Measurements from ENCODE around the gene LY6G5B. TPM values are rescaled to one million over a fixed set of nuclear protein-coding genes. Genes with fewer than 3 reads are reported as not detected.

Gene LY6G5B
- total and polyA plus RNA-seq, 2 donors from 2014 or later = 2.5 to 15.1 TPM

DNA sequence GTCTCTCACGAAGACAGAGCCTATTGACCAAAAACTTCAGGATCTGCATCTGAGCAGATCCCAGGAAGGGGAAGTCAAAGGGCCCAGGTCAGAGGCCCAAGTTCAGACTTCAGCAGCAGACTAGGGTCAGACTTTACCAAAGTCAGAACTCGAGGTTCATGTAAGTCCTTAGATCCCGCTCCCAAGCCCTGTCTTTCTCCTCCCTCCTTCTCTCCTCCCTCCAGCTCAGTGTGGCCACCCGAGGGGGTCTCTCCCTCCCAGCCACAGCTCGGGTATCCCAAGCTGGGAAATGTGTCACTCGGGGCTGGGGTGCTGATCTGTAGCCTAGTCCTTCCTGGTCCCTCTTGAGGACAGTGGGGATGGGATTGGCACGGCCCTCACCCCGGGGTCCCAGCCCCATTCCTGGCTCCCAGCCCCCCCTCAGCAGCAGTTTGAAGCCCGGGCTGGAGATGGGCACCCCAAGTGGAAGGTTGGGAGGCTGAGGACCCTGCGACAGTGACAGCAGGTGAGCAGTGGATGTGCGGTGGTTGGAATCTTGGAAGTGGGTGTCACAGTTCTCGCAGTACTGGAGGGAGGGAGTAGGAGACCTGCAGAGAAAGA, 7.6 kb upstream of the LY6G5B start:
- TF ChIP-seq, protein P1, sequence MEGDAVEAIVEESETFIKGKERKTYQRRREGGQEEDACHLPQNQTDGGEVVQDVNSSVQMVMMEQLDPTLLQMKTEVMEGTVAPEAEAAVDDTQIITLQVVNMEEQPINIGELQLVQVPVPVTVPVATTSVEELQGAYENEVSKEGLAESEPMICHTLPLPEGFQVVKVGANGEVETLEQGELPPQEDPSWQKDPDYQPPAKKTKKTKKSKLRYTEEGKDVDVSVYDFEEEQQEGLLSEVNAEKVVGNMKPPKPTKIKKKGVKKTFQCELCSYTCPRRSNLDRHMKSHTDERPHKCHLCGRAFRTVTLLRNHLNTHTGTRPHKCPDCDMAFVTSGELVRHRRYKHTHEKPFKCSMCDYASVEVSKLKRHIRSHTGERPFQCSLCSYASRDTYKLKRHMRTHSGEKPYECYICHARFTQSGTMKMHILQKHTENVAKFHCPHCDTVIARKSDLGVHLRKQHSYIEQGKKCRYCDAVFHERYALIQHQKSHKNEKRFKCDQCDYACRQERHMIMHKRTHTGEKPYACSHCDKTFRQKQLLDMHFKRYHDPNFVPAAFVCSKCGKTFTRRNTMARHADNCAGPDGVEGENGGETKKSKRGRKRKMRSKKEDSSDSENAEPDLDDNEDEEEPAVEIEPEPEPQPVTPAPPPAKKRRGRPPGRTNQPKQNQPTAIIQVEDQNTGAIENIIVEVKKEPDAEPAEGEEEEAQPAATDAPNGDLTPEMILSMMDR (IDR thresholded peaks at IDR 0.05; ENCODE audit: borderline replicate concordance, extremely low read depth, insufficient read depth) = no peak
- intact Hi-C loops (cut with DNase I) = no loop called here
- no peaks in the 10 kb centered on the region for H3K27me3 ChIP-seq (ENCODE audit: control insufficient read depth, insufficient read depth, low read length)
- no peak for FAIRE-seq
- H3K9ac ChIP-seq (ENCODE audit: low read length in 3 of 3) = no peak overlapping the region
- peak overlapping the region in 1 of 2 donors; percentile 17 for H3K27ac ChIP-seq (ENCODE audit: low read depth in 2 of 2, low read length in 2 of 2)
- H3K4me3 ChIP-seq (ENCODE audit: low read length in 3 of 3) = peak overlapping the region in 1 of 3 donors; percentile 94
- H3K9me3 ChIP-seq (ENCODE audit: control insufficient read depth in 2 of 3, insufficient read depth in 1 of 3, low read length in 3 of 3) = no peaks in the 10 kb centered on the region
- H3K36me3 ChIP-seq (ENCODE audit: control insufficient read depth in 2 of 3, insufficient read depth in 3 of 3, low read length in 3 of 3) = peaks cover 0 to 7% (median 6%) of the 10 kb centered on the region in 3 donors
- no peak for DNase-seq
- peaks cover 2 to 48% (median 40%) of the 10 kb centered on the region in 3 donors for H3K4me1 ChIP-seq (ENCODE audit: control insufficient read depth in 2 of 3, insufficient read depth in 2 of 3, low read depth in 1 of 3, low read length in 3 of 3)

- Histone ChIP-seq H3K4me1 (ENCODE audit: control insufficient read depth in 2 of 3, insufficient read depth in 2 of 3, low read depth in 1 of 3, low read length in 3 of 3) (peaks cover 2 to 41% (median 40%) of the 10 kb centered on the region in 3 donors), H3K4me3 (ENCODE audit: low read length in 3 of 3) (peak overlapping the region; percentile 89 to 94 (median 94)), H3K27ac (ENCODE audit: low read depth in 2 of 2, low read length in 2 of 2) (peak overlapping the region; percentile 85 to 97), H3K9ac (ENCODE audit: low read length in 3 of 3) (peak overlapping the region in 2 of 3 donors; percentile 16 to 77), H3K27me3 (ENCODE audit: control insufficient read depth, insufficient read depth, low read length) (no peaks in the 10 kb centered on the region), H3K9me3 (ENCODE audit: control insufficient read depth in 2 of 3, insufficient read depth in 1 of 3, low read length in 3 of 3) (no peaks in the 10 kb centered on the region), H3K36me3 (ENCODE audit: control insufficient read depth in 2 of 3, insufficient read depth in 3 of 3, low read length in 3 of 3) (peaks cover 5 to 12% (median 9%) of the 10 kb centered on the region in 3 donors)
- DNase-seq = no peak
- TF ChIP-seq, protein P1 (IDR thresholded peaks at IDR 0.05; ENCODE audit: borderline replicate concordance, extremely low read depth, insufficient read depth) = no peak
- intact Hi-C loops (cut with DNase I) = no loop called here
- no peak for FAIRE-seq
These were observed 6.4 kb upstream of the LY6G5B start for GRCh38 chr6:31663126-31663960.

GRCh38 chr6:31663961-31664789, 5.6 kb upstream of the LY6G5B start:
- H3K4me3 ChIP-seq (ENCODE audit: low read length in 3 of 3) = peak overlapping the region; percentile 89 to 94 (median 94)
- intact Hi-C loops (cut with DNase I) = no loop called here
- H3K36me3 ChIP-seq (ENCODE audit: control insufficient read depth in 2 of 3, insufficient read depth in 3 of 3, low read length in 3 of 3) = peaks cover 12 to 20% (median 17%) of the 10 kb centered on the region in 3 donors
- TF ChIP-seq, protein P1 (IDR thresholded peaks at IDR 0.05; ENCODE audit: borderline replicate concordance, extremely low read depth, insufficient read depth) = no peak
- H3K4me1 ChIP-seq (ENCODE audit: control insufficient read depth in 2 of 3, insufficient read depth in 2 of 3, low read depth in 1 of 3, low read length in 3 of 3) = peaks cover 2 to 36% (median 35%) of the 10 kb centered on the region in 3 donors
- no peaks in the 10 kb centered on the region for H3K27me3 ChIP-seq (ENCODE audit: control insufficient read depth, insufficient read depth, low read length)
- peak overlapping the region; percentile 67 to 77 (median 68) for H3K9ac ChIP-seq (ENCODE audit: low read length in 3 of 3)
- no peak for FAIRE-seq
- no peaks in the 10 kb centered on the region for H3K9me3 ChIP-seq (ENCODE audit: control insufficient read depth in 2 of 3, insufficient read depth in 1 of 3, low read length in 3 of 3)
- peak in 3 of 5 donors; percentile 36 to 78 (median 68) for DNase-seq
- H3K27ac ChIP-seq (ENCODE audit: low read depth in 2 of 2, low read length in 2 of 2) = peak overlapping the region; percentile 85 to 97
